H9 (cell line): ENCODE results near the gene UMAD1. TPM values are rescaled to one million over a fixed set of nuclear protein-coding genes. Genes with fewer than 3 reads are reported as not detected.

Experiments
- DNase-seq: peaks from one replicate; pipeline ENCODE4 v3.0.0-alpha.2; 2017
- H2AFZ ChIP-seq: one replicate; pipeline ENCODE4 v1.6.1; 2013; ENCODE audit warnings: mild to moderate bottlenecking, low read length, control low read depth, moderate library complexity
- H2AK5ac ChIP-seq: 2 replicates; pipeline ENCODE4 v1.6.1; 2013; ENCODE audit warnings: low read length, control low read depth, mixed read lengths; ENCODE audit not compliant: insufficient read length
- H2BK120ac ChIP-seq: one replicate; pipeline ENCODE4 v1.6.1; 2013; ENCODE audit warnings: low read depth, mild to moderate bottlenecking, low read length, control low read depth, inconsistent platforms; ENCODE audit not compliant: poor library complexity, severe bottlenecking
- H2BK12ac ChIP-seq: 2 replicates; pipeline ENCODE4 v1.6.1; 2013; ENCODE audit warnings: low read length, control low read depth, mixed read lengths, low read depth; ENCODE audit not compliant: insufficient read length
- H2BK15ac ChIP-seq: 2 replicates; pipeline ENCODE4 v1.6.1; 2013; ENCODE audit warnings: low read depth, low read length, control low read depth
- H2BK20ac ChIP-seq: one replicate; pipeline ENCODE4 v1.6.1; 2013; ENCODE audit warnings: low read depth, mild to moderate bottlenecking, low read length, control low read depth, inconsistent platforms; ENCODE audit not compliant: poor library complexity, severe bottlenecking
- H2BK5ac ChIP-seq: 2 replicates; pipeline ENCODE4 v1.6.1; 2013; ENCODE audit warnings: low read length, control low read depth, mixed read lengths; ENCODE audit not compliant: insufficient read length
- H3K14ac ChIP-seq: 2 replicates; pipeline ENCODE4 v1.6.1; 2013; ENCODE audit warnings: low read length, control low read depth; ENCODE audit not compliant: insufficient read depth
- H3K18ac ChIP-seq: 2 replicates; pipeline ENCODE4 v1.6.1; 2013; ENCODE audit warnings: low read depth, mild to moderate bottlenecking, mixed read lengths, low read length, control low read depth; ENCODE audit not compliant: insufficient read length
- H3K23ac ChIP-seq: 2 replicates; pipeline ENCODE4 v1.6.1; 2013; ENCODE audit warnings: low read length, control low read depth, mixed read lengths, low read depth; ENCODE audit not compliant: insufficient read length
- H3K23me2 ChIP-seq: 2 replicates; pipeline ENCODE4 v1.6.1; 2013; ENCODE audit warnings: low read depth, mild to moderate bottlenecking, mixed read lengths, low read length, control low read depth; ENCODE audit not compliant: insufficient read length, poor library complexity, severe bottlenecking
- H3K27ac ChIP-seq: 2 replicates; pipeline ENCODE4 v1.5.1; 2013; ENCODE audit warnings: low read length, control low read depth, mixed read lengths, low read depth; ENCODE audit not compliant: insufficient read length
- H3K27me3 ChIP-seq: 2 replicates; pipeline ENCODE4 v1.6.1; 2013; ENCODE audit warnings: low read length, control low read depth, inconsistent platforms; ENCODE audit not compliant: insufficient read depth
- H3K4ac ChIP-seq: 2 replicates; pipeline ENCODE4 v1.6.1; 2013; ENCODE audit warnings: low read depth, mild to moderate bottlenecking, control low read depth, inconsistent platforms, low read length, moderate library complexity
- H3K4me1 ChIP-seq: 2 replicates; pipeline ENCODE4 v1.6.1; 2013; ENCODE audit warnings: low read length, control low read depth, inconsistent platforms; ENCODE audit not compliant: insufficient read depth
- H3K4me2 ChIP-seq: 2 replicates; pipeline ENCODE4 v1.6.1; 2013; ENCODE audit warnings: low read length, control low read depth, mixed read lengths; ENCODE audit not compliant: insufficient read length, insufficient read depth
- H3K56ac ChIP-seq: 2 replicates; pipeline ENCODE4 v1.6.1; 2013; ENCODE audit warnings: low read depth, mild to moderate bottlenecking, mixed read lengths, low read length, control low read depth; ENCODE audit not compliant: insufficient read length
- H3K79me1 ChIP-seq: 2 replicates; pipeline ENCODE4 v1.6.1; 2013; ENCODE audit warnings: low read depth, mild to moderate bottlenecking, moderate library complexity, low read length, control low read depth, inconsistent platforms; ENCODE audit not compliant: insufficient read depth, poor library complexity, severe bottlenecking
- H3K79me2 ChIP-seq: 2 replicates; pipeline ENCODE4 v1.6.1; 2013; ENCODE audit warnings: low read length, control low read depth, inconsistent platforms; ENCODE audit not compliant: insufficient read depth
- H3K9ac ChIP-seq: 2 replicates; pipeline ENCODE4 v1.6.1; 2013; ENCODE audit warnings: low read length, control low read depth, mixed read lengths; ENCODE audit not compliant: insufficient read length; ENCODE audit errors: extremely low read depth
- H3K9me3 ChIP-seq: one replicate; pipeline ENCODE4 v1.6.1; 2013; ENCODE audit warnings: low read depth, low read length, inconsistent platforms; ENCODE audit not compliant: control insufficient read depth
- H3T11ph ChIP-seq: one replicate; pipeline ENCODE4 v1.6.1; 2013; ENCODE audit warnings: mild to moderate bottlenecking, low read length, control low read depth, inconsistent platforms
- H4K20me1 ChIP-seq: one replicate; pipeline ENCODE4 v1.6.1; 2013; ENCODE audit not compliant: control insufficient read depth, insufficient read length, insufficient read depth
- H4K5ac ChIP-seq: 2 replicates; pipeline ENCODE4 v1.6.1; 2013; ENCODE audit warnings: low read depth, mild to moderate bottlenecking, mixed read lengths, low read length, control low read depth; ENCODE audit not compliant: insufficient read length
- H4K8ac ChIP-seq: replicated peaks from 2 replicates; pipeline ENCODE4 v1.6.1; 2013; ENCODE audit warnings: low read length, control low read depth, mixed read lengths, low read depth; ENCODE audit not compliant: insufficient read length
- H4K91ac ChIP-seq: 2 replicates; pipeline ENCODE4 v1.6.1; 2013; ENCODE audit warnings: low read depth, mild to moderate bottlenecking, moderate library complexity, mixed read lengths, low read length, control low read depth; ENCODE audit not compliant: insufficient read length
- H3K27ac Mint-ChIP-seq, 3 experiments: 2 replicates in 2 of 3; 3 replicates in 1 of 3; pipeline ENCODE4 v1.8.0; 2020 to 2021; ENCODE audit warnings: mixed read lengths in 3 of 3, mild to moderate bottlenecking in 1 of 3, moderate library complexity in 1 of 3
- H3K27me3 Mint-ChIP-seq: 2 replicates; pipeline ENCODE4 v1.8.0; 2021; ENCODE audit warnings: low read depth, mild to moderate bottlenecking, moderate library complexity, mixed read lengths
- H3K36me3 Mint-ChIP-seq, 3 experiments: 2 replicates in 2 of 3; 3 replicates in 1 of 3; pipeline ENCODE4 v1.8.0; 2020 to 2021; ENCODE audit warnings: low read depth in 3 of 3, mixed read lengths in 3 of 3; ENCODE audit not compliant: insufficient read depth in 1 of 3
- H3K4me1 Mint-ChIP-seq, 2 experiments: 2 replicates each; pipeline ENCODE4 v1.8.0; 2020; ENCODE audit warnings: mixed read lengths in 2 of 2
- H3K4me3 Mint-ChIP-seq, 2 experiments: 2 replicates in 1 of 2; 3 replicates in 1 of 2; pipeline ENCODE4 v1.8.0; 2020 to 2021; ENCODE audit warnings: mild to moderate bottlenecking in 2 of 2, mixed read lengths in 2 of 2, moderate library complexity in 1 of 2
- H3K9me3 Mint-ChIP-seq, 2 experiments: 2 replicates in 1 of 2; 3 replicates in 1 of 2; pipeline ENCODE4 v1.8.0; 2020; ENCODE audit warnings: mild to moderate bottlenecking in 2 of 2, mixed read lengths in 2 of 2, moderate library complexity in 1 of 2
- CTCF ChIP-seq: fragments of 200-600 bp; sonication (generic); conservative IDR thresholded peaks from 3 replicates; pipeline ENCODE4 v1.8.0; 2021; ENCODE audit warnings: antibody characterized with exemption, mild to moderate bottlenecking
- WGBS: extraction: QIAGEN DNeasy Blood & Tissue Kit; methylation state at CpG from one replicate; pipeline ENCODE4 v1.1.7; 2013; ENCODE audit warnings: missing lambda C conversion rate, low lambda C conversion rate, mixed read lengths; ENCODE audit not compliant: insufficient read length; ENCODE audit errors: extremely low coverage; 5-methylcytosine and 5-hydroxymethylcytosine counted together
- total RNA-seq: library from RNA; stranded (reverse); gene quantifications from 2 replicates; pipeline ENCODE4 v1.2.1, GENCODE V29; 2021

UMAD1 gene
- total RNA-seq, 1 experiment from 2014 or later, result 8.9 TPM

- no peak overlapping the region for H2BK120ac ChIP-seq
- no peaks in the 10 kb centered on the region for H3K79me2 ChIP-seq
- Mint-ChIP-seq H3K9me3 (no peaks in the 10 kb centered on the region), H3K4me1 (no peaks in the 10 kb centered on the region), H3K4me3 (no peak overlapping the region), H3K27ac (no peak overlapping the region), H3K27me3 (no peaks in the 10 kb centered on the region; the same call in 1 of the 2 replicates), H3K36me3 (no peaks in the 10 kb centered on the region; a peak in 1 of 7 replicates)
- H3K9me3 ChIP-seq, result no peaks in the 10 kb centered on the region
- H4K5ac ChIP-seq, result no peak overlapping the region
- H3K27me3 ChIP-seq, result no peaks in the 10 kb centered on the region
- H2BK12ac ChIP-seq, result no peak overlapping the region
- no peaks in the 10 kb centered on the region for H3K4me1 ChIP-seq
- no peak overlapping the region for H2BK15ac ChIP-seq
- H4K91ac ChIP-seq, result no peak overlapping the region
- no peak for TF ChIP-seq CTCF
- H3K27ac ChIP-seq, result no peak overlapping the region
- no peak overlapping the region for H4K8ac ChIP-seq
- H3K9ac ChIP-seq, result no peak overlapping the region
- H3K4ac ChIP-seq, result no peak overlapping the region
- no CpG with 5 or more reads among the region's 2 CpGs for WGBS
- DNase-seq, result no peak
- H4K20me1 ChIP-seq, result no peaks in the 10 kb centered on the region
- no peak overlapping the region for H3K23ac ChIP-seq
- H2BK5ac ChIP-seq, result no peak overlapping the region
- no peak overlapping the region for H3K14ac ChIP-seq
- H3K79me1 ChIP-seq, result no peaks in the 10 kb centered on the region
- H3K18ac ChIP-seq, result no peak overlapping the region
- no peak overlapping the region for H2BK20ac ChIP-seq
- H3K56ac ChIP-seq, result no peak overlapping the region
- H2AK5ac ChIP-seq, result no peak overlapping the region
- H3K4me2 ChIP-seq, result no peak overlapping the region
- no peak overlapping the region for H2AFZ ChIP-seq
- no peak overlapping the region for H3T11ph ChIP-seq
- no peaks in the 10 kb centered on the region for H3K23me2 ChIP-seq
Observed at GRCh38 chr7:7883394-7883793, 242.8 kb downstream of the UMAD1 start.
